ENCODE measurements around the gene LCE6A. TPM values are rescaled to one million over a fixed set of nuclear protein-coding genes. Genes with fewer than 3 reads are reported as not detected.

LCE6A gene
- total and polyA plus RNA-seq, 4 donors, result not detected

GRCh38 chr1:152866321-152866720 lies 23.7 kb downstream of the LCE6A start:
- no peak for DNase-seq
- Histone ChIP-seq H3K4me1 (ENCODE audit: control insufficient read depth in 1 of 2, insufficient read depth in 2 of 2, low read length in 2 of 2) (no peaks in the 10 kb centered on the region), H3K27me3 (ENCODE audit: control insufficient read depth in 1 of 2, insufficient read depth in 2 of 2, low read length in 1 of 2) (no peaks in the 10 kb centered on the region), H3K4me3 (ENCODE audit: low read length in 2 of 2) (no peak overlapping the region), H3K9me3 (ENCODE audit: control insufficient read depth, low read length) (no peaks in the 10 kb centered on the region), H3K27ac (ENCODE audit: low read depth in 1 of 2, low read length in 2 of 2) (no peak overlapping the region), H3K36me3 (ENCODE audit: control insufficient read depth in 1 of 2, insufficient read depth in 2 of 2, low read length in 1 of 2) (no peaks in the 10 kb centered on the region)
- no peak for ATAC-seq (ENCODE audit: low FRiP score)
- 81 to 85% methylated on average over 2 of the region's 2 CpGs for WGBS, 2 donors
- intact Hi-C loops (cut with DNase I), result loop anchor here in 1 of 2 donors (5.0 kb wide), 1 partner anchor 56 kb away; no protein-coding TSS in a partner anchor

- Histone ChIP-seq H3K4me3 (ENCODE audit: low read length in 2 of 2) (no peak overlapping the region), H3K27me3 (ENCODE audit: control insufficient read depth in 1 of 2, insufficient read depth in 2 of 2, low read length in 1 of 2) (no peaks in the 10 kb centered on the region), H3K4me1 (ENCODE audit: control insufficient read depth in 1 of 2, insufficient read depth in 2 of 2, low read length in 2 of 2) (no peaks in the 10 kb centered on the region), H3K36me3 (ENCODE audit: control insufficient read depth in 1 of 2, insufficient read depth in 2 of 2, low read length in 1 of 2) (no peaks in the 10 kb centered on the region), H3K9me3 (ENCODE audit: control insufficient read depth, low read length) (no peaks in the 10 kb centered on the region), H3K27ac (ENCODE audit: low read depth in 1 of 2, low read length in 2 of 2) (no peak overlapping the region)
- intact Hi-C loops (cut with DNase I), result loop anchor here in 1 of 2 donors (5.0 kb wide), 2 partner anchors 52 to 352 kb away; no protein-coding TSS in a partner anchor
- WGBS, 2 donors, result 29 to 32% methylated on average over 9 of the region's 9 CpGs
- peak; percentile 76 for ATAC-seq (ENCODE audit: low FRiP score)
- peak in 1 of 2 donors; percentile 65 for DNase-seq
Observed at GRCh38 chr1:152869808-152870419, 27.3 kb downstream of the LCE6A start.

- H3K4me1 ChIP-seq (ENCODE audit: control insufficient read depth in 1 of 2, insufficient read depth in 2 of 2, low read length in 2 of 2), result no peaks in the 10 kb centered on the region
- intact Hi-C loops (cut with DNase I), result loop anchor here in 1 of 2 donors (5.0 kb wide), 1 partner anchor 351 kb away; no protein-coding TSS in a partner anchor
- H3K4me3 ChIP-seq (ENCODE audit: low read length in 2 of 2), result no peak overlapping the region
- no peak for ATAC-seq (ENCODE audit: low FRiP score)
- no peaks in the 10 kb centered on the region for H3K9me3 ChIP-seq (ENCODE audit: control insufficient read depth, low read length)
- no peaks in the 10 kb centered on the region for H3K27me3 ChIP-seq (ENCODE audit: control insufficient read depth in 1 of 2, insufficient read depth in 2 of 2, low read length in 1 of 2)
- H3K27ac ChIP-seq (ENCODE audit: low read depth in 1 of 2, low read length in 2 of 2), result no peak overlapping the region
- no peak for DNase-seq
- 50% methylated on average over 17 of the region's 17 CpGs for WGBS, 2 donors
- H3K36me3 ChIP-seq (ENCODE audit: control insufficient read depth in 1 of 2, insufficient read depth in 2 of 2, low read length in 1 of 2), result no peaks in the 10 kb centered on the region
Observed at GRCh38 chr1:152870831-152871730, 28.4 kb downstream of the LCE6A start.

DNA sequence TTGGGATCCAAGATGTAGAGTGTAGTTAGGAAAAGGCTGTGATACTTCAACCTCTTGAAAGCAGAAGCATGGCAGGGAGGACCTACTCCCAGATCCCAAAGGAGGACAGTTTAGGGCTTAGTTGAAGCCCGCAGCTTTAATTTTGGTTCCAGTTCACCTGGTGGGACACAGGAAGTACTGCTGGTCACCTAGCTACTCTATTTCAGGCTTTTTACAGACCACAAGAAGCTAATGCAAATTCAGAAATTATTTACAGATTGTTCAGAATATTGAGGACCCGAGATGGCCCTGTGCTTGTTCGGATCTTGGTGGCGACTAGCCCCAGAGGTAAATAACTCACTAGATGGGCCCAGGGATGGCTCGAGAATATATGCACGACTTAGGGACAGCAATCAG lies 29.1 kb downstream of the LCE6A start:
- no peak overlapping the region for H3K4me3 ChIP-seq (ENCODE audit: low read length in 2 of 2)
- ATAC-seq (ENCODE audit: low FRiP score) (no peak), DNase-seq (no peak)
- H3K9me3 ChIP-seq (ENCODE audit: control insufficient read depth, low read length), result no peaks in the 10 kb centered on the region
- intact Hi-C loops (cut with DNase I), result loop anchor here in 1 of 2 donors (5.0 kb wide), 1 partner anchor 351 kb away; no protein-coding TSS in a partner anchor
- H3K4me1 ChIP-seq (ENCODE audit: control insufficient read depth in 1 of 2, insufficient read depth in 2 of 2, low read length in 2 of 2), result no peaks in the 10 kb centered on the region
- H3K36me3 ChIP-seq (ENCODE audit: control insufficient read depth in 1 of 2, insufficient read depth in 2 of 2, low read length in 1 of 2), result no peaks in the 10 kb centered on the region
- no peaks in the 10 kb centered on the region for H3K27me3 ChIP-seq (ENCODE audit: control insufficient read depth in 1 of 2, insufficient read depth in 2 of 2, low read length in 1 of 2)
- WGBS, 2 donors, result 87 to 88% methylated on average over 6 of the region's 6 CpGs
- H3K27ac ChIP-seq (ENCODE audit: low read depth in 1 of 2, low read length in 2 of 2), result no peak overlapping the region

- H3K27me3 ChIP-seq (ENCODE audit: control insufficient read depth in 1 of 2, insufficient read depth in 2 of 2, low read length in 1 of 2), result no peaks in the 10 kb centered on the region
- ATAC-seq (ENCODE audit: low FRiP score), result no peak
Observed at GRCh38 chr1:152873495-152873894, 30.8 kb downstream of the LCE6A start.

GRCh38 chr1:152876827-152877226 lies 34.2 kb downstream of the LCE6A start:
- Histone ChIP-seq H3K27ac (ENCODE audit: low read depth in 1 of 2, low read length in 2 of 2) (no peak overlapping the region), H3K4me1 (ENCODE audit: control insufficient read depth in 1 of 2, insufficient read depth in 2 of 2, low read length in 2 of 2) (no peaks in the 10 kb centered on the region), H3K9me3 (ENCODE audit: control insufficient read depth, low read length) (no peaks in the 10 kb centered on the region), H3K27me3 (ENCODE audit: control insufficient read depth in 1 of 2, insufficient read depth in 2 of 2, low read length in 1 of 2) (no peaks in the 10 kb centered on the region), H3K4me3 (ENCODE audit: low read length in 2 of 2) (no peak overlapping the region), H3K36me3 (ENCODE audit: control insufficient read depth in 1 of 2, insufficient read depth in 2 of 2, low read length in 1 of 2) (no peaks in the 10 kb centered on the region)
- intact Hi-C loops (cut with DNase I), result no loop called here
- WGBS, 2 donors, result 77 to 88% methylated on average over 1 of the region's 1 CpG
- ATAC-seq (ENCODE audit: low FRiP score) (no peak), DNase-seq (no peak)

More at GRCh38 chr1:152873495-152873894, 30.8 kb downstream of the LCE6A start:
- DNase-seq, result no peak
- no peaks in the 10 kb centered on the region for H3K9me3 ChIP-seq (ENCODE audit: control insufficient read depth, low read length)
- no peak overlapping the region for H3K27ac ChIP-seq (ENCODE audit: low read depth in 1 of 2, low read length in 2 of 2)
- intact Hi-C loops (cut with DNase I), result loop anchor here in 1 of 2 donors (5.0 kb wide), 1 partner anchor 349 kb away; no protein-coding TSS in a partner anchor
- H3K4me1 ChIP-seq (ENCODE audit: control insufficient read depth in 1 of 2, insufficient read depth in 2 of 2, low read length in 2 of 2), result no peaks in the 10 kb centered on the region
- no peaks in the 10 kb centered on the region for H3K36me3 ChIP-seq (ENCODE audit: control insufficient read depth in 1 of 2, insufficient read depth in 2 of 2, low read length in 1 of 2)
- no peak overlapping the region for H3K4me3 ChIP-seq (ENCODE audit: low read length in 2 of 2)

DNA sequence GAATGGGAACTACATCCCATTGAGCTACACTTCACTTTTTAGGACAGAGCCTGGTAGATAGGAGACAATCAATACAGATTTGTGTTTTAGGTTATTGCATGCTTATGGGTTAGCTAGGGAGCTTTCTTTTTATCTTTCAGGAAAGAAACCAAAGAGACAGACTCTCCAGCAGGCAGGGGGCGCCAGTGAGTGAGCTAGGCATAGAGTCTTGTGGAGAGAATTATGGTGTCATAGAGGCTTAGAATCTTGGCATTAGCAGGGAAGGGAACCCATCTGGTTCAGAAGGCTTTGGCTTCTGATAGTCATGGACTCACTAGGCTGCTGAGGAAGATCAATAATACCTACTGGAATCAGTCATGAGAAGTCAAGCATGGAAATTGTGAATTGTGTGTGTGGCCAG lies 35.4 kb downstream of the LCE6A start, which contains the start of gene SMCP:
SMCP (plus strand) TSS at position 281 of the 400 bp plus-strand sequence. CDS start 6,101 bp downstream, outside the sequence.
- Histone ChIP-seq H3K9me3 (ENCODE audit: control insufficient read depth, low read length) (no peaks in the 10 kb centered on the region), H3K4me1 (ENCODE audit: control insufficient read depth in 1 of 2, insufficient read depth in 2 of 2, low read length in 2 of 2) (no peaks in the 10 kb centered on the region), H3K36me3 (ENCODE audit: control insufficient read depth in 1 of 2, insufficient read depth in 2 of 2, low read length in 1 of 2) (no peaks in the 10 kb centered on the region), H3K27ac (ENCODE audit: low read depth in 1 of 2, low read length in 2 of 2) (no peak within 1 kb of the TSS), H3K4me3 (ENCODE audit: low read length in 2 of 2) (no peak within 1 kb of the TSS), H3K27me3 (ENCODE audit: control insufficient read depth in 1 of 2, insufficient read depth in 2 of 2, low read length in 1 of 2) (no peaks in the 10 kb centered on the region)
- ATAC-seq (ENCODE audit: low FRiP score), result no peak
- 10 to 11% methylated on average over 1 of the region's 1 CpG for WGBS, 2 donors
- intact Hi-C loops (cut with DNase I), result no loop called here
- DNase-seq, result no peak

DNA sequence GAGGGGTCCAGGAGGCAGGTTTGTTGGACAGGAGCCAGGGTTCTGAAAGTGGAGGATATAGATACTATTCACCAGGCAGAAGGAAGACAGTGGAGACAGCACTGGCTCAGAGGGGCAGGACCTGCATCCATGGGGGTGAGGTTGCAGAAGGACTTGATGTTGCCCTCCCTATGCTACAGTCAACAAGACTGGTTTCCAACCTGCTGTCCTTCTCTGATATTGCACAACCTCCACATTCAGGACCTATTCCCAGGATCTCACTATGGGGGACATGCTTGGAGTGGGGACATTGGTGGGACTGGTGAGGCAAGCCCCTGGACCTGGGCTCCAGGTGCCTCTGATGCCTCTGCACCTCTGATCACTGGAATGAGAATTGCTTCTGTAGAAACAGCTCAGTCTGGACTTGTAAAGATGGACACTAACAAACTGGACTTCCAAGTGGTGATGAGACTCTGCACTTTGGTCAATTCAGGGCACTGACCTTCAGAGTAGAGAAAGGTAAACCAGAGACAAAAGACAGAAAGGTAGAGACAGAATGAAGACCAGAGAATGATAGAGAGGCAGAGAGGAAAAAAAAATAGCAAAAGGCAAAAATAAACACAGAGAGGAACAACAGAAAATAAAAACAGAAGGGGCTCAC lies 37.0 kb downstream of the LCE6A start:
- intact Hi-C loops (cut with DNase I), result no loop called here
- H3K9me3 ChIP-seq (ENCODE audit: control insufficient read depth, low read length), result no peaks in the 10 kb centered on the region

More for the DNA sequence above, 37.0 kb downstream of the LCE6A start:
- ATAC-seq (ENCODE audit: low FRiP score) (no peak), DNase-seq (no peak)
- Histone ChIP-seq H3K4me3 (ENCODE audit: low read length in 2 of 2) (no peak overlapping the region), H3K36me3 (ENCODE audit: control insufficient read depth in 1 of 2, insufficient read depth in 2 of 2, low read length in 1 of 2) (no peaks in the 10 kb centered on the region), H3K4me1 (ENCODE audit: control insufficient read depth in 1 of 2, insufficient read depth in 2 of 2, low read length in 2 of 2) (peaks cover 0 to 4% of the 10 kb centered on the region in 2 donors), H3K27me3 (ENCODE audit: control insufficient read depth in 1 of 2, insufficient read depth in 2 of 2, low read length in 1 of 2) (no peaks in the 10 kb centered on the region), H3K27ac (ENCODE audit: low read depth in 1 of 2, low read length in 2 of 2) (no peak overlapping the region)

All from aorta (tissue), 5 donors.